Ovary (tissue), 9 donors: ENCODE measurements around the gene IFI44L. TPM values are rescaled to one million over a fixed set of nuclear protein-coding genes. Genes with fewer than 3 reads are reported as not detected.

ENCODE experiments used
- DNase-seq, 5 donors: peaks; one replicate each; pipeline ENCODE4 v3.0.0-alpha.2; 2019 to 2020
- H3K27ac ChIP-seq, 2 donors: fragments of 200-600 bp; one replicate each; pipeline versions ENCODE4 v1.5.1 to v1.8.0; 2019 to 2022
- H3K27me3 ChIP-seq: fragments of 200-600 bp; one replicate; pipeline ENCODE4 v1.8.0; 2022
- H3K36me3 ChIP-seq: fragments of 200-600 bp; sonication (generic); one replicate; pipeline ENCODE4 v1.5.1; 2019
- H3K4me1 ChIP-seq: one replicate; pipeline ENCODE4 v1.8.1; 2013; ENCODE audit warnings: mild to moderate bottlenecking, moderate library complexity; ENCODE audit not compliant: insufficient read depth
- H3K4me3 ChIP-seq: fragments of 200-600 bp; sonication (generic); one replicate; pipeline ENCODE4 v1.5.1; 2017
- H3K9me3 ChIP-seq, 2 donors: fragments of 200-600 bp in 1 of 2; sonication (generic) in 1 of 2; one replicate each; pipeline versions ENCODE4 v1.5.1 to v1.8.1; 2013 to 2019; ENCODE audit warnings: mild to moderate bottlenecking in 1 of 2, moderate library complexity in 1 of 2
- CTCF ChIP-seq, 3 donors: fragments of 450-650 bp in 2 of 3; fragments of 200-600 bp in 1 of 3; IDR thresholded peaks; one replicate each; pipeline versions ENCODE4 v1.5.1 to v1.8.0; 2016 to 2022; ENCODE audit warnings: antibody characterized with exemption in 3 of 3, mild to moderate bottlenecking in 1 of 3
- EP300 ChIP-seq: sonication (generic); formaldehyde crosslinking; IDR thresholded peaks from one replicate; pipeline ENCODE4 v1.6.1; 2017; ENCODE audit warnings: antibody characterized with exemption
- POLR2A ChIP-seq: fragments of 450-650 bp; IDR thresholded peaks from one replicate; pipeline ENCODE4 v1.6.1; 2017; ENCODE audit warnings: antibody characterized with exemption, mild to moderate bottlenecking, moderate library complexity
- WGBS, 3 donors: extraction: QIAGEN DNeasy Blood & Tissue Kit in 1 of 3; methylation state at CpG; one replicate each; pipeline versions ENCODE4 v1.1.5 to v1.1.7; 2013 to 2017; 5-methylcytosine and 5-hydroxymethylcytosine counted together
- intact Hi-C, 4 donors: fragments of 100-400 bp; cut with DNase I; formaldehyde crosslinking; loops; one replicate each; pipeline versions ENCODE4 v1.11.0 to v1.15.1; 2022 to 2023
- polyA plus RNA-seq, 2 donors: library from polyadenylated mRNA; stranded (reverse); fragments of 200-250 nt in 1 of 2; fragments of 350-450 nt in 1 of 2; fragmentation: Illumina TruSeq in 1 of 2; extraction: RNeasy Lipid Tissue Mini Kit (QIAGEN cat#74804) in 1 of 2; gene quantifications; one replicate each; pipeline ENCODE4 v1.2.3, GENCODE V29; 2013 to 2014
- total RNA-seq, 7 donors: library from RNA; depleted of rRNA in 2 of 7; stranded (reverse); fragments of >200 nt in 2 of 7; fragmentation: NEBNext Ultra II Directional in 3 of 7; extraction: Animal tissue kit (Norgen Biotek cat#: 25700) in 3 of 7; gene quantifications; one replicate each; pipeline versions ENCODE4 v1.1.0 to v1.2.4, GENCODE V29; 2016 to 2023
- donor health status: DM: no; HTN: no; CAD: no; lungs with moderate emphysema.
- donor health status: DM: no; HTN: no; CAD: no.
- donor health status: Bipolar disorder and iron deficiency.
- donor health status: DM: yes; HTN: yes; CAD: no.
- donor health status: DM: no; HTN: no; CAD: no.
- donor health status: DM: yes; HTN: yes; CAD: no.

IFI44L gene
- total and polyA plus RNA-seq, 9 donors: 4.3 to 36.0 (median 10.3) TPM

GRCh38 chr1:78645723-78646122 is 25.5 kb downstream of the IFI44L start:
- H3K9me3 ChIP-seq: no peaks in the 10 kb centered on the region
- H3K27ac ChIP-seq: no peak overlapping the region
- no peak overlapping the region for H3K4me3 ChIP-seq
- H3K27me3 ChIP-seq: no peaks in the 10 kb centered on the region
- no peak for DNase-seq
- 82 to 86% (median 84%) methylated on average over 1 of the region's 1 CpG for WGBS, 3 donors
- H3K36me3 ChIP-seq: no peaks in the 10 kb centered on the region
- intact Hi-C loops: no loop called here
- H3K4me1 ChIP-seq: no peaks in the 10 kb centered on the region
- TF ChIP-seq CTCF (IDR thresholded peaks at IDR 0.05) (no peak), EP300 (no peak), POLR2A (no peak)

- Histone ChIP-seq H3K36me3 (no peaks in the 10 kb centered on the region), H3K4me3 (no peak overlapping the region), H3K9me3 (no peaks in the 10 kb centered on the region), H3K4me1 (peaks cover 2% of the 10 kb centered on the region), H3K27me3 (no peaks in the 10 kb centered on the region), H3K27ac (no peak overlapping the region)
- 94 to 100% (median 94%) methylated on average over 1 of the region's 1 CpG for WGBS, 3 donors
- no peak for DNase-seq
- TF ChIP-seq POLR2A (no peak), EP300 (no peak), CTCF (IDR thresholded peaks at IDR 0.05) (no peak)
- intact Hi-C loops: no loop called here
Measured at GRCh38 chr1:78647238-78647637, 27.0 kb downstream of the IFI44L start.

- H3K36me3 ChIP-seq: no peaks in the 10 kb centered on the region
- H3K4me1 ChIP-seq: peaks cover 2% of the 10 kb centered on the region
- DNase-seq: peak; percentile 77 to 86 (median 85)
- TF ChIP-seq POLR2A: no peak
- TF ChIP-seq EP300: no peak
- TF ChIP-seq CTCF (IDR thresholded peaks at IDR 0.05): no peak
- peak within 1 kb of the TSS; percentile 21 for H3K4me3 ChIP-seq
- peak within 1 kb of the TSS in 1 of 2 donors; percentile 44 for H3K27ac ChIP-seq
- no peaks in the 10 kb centered on the region for H3K9me3 ChIP-seq
- H3K27me3 ChIP-seq: no peaks in the 10 kb centered on the region
- intact Hi-C loops: no loop called here
Measured at GRCh38 chr1:78649628-78650027, 29.4 kb downstream of the IFI44L start, which contains the start of gene IFI44. Gene IFI44, plus strand, starts transcription at chr1:78649831. Its CDS starts 365 bp downstream, at chr1:78650196.

- intact Hi-C loops: no loop called here
- no peaks in the 10 kb centered on the region for H3K9me3 ChIP-seq
- peak overlapping the region; percentile 21 for H3K4me3 ChIP-seq
- H3K27ac ChIP-seq: peak overlapping the region in 1 of 2 donors; percentile 44
- peaks cover 2% of the 10 kb centered on the region for H3K4me1 ChIP-seq
- TF ChIP-seq CTCF (IDR thresholded peaks at IDR 0.05) (no peak), EP300 (no peak), POLR2A (no peak)
- H3K27me3 ChIP-seq: no peaks in the 10 kb centered on the region
- no peaks in the 10 kb centered on the region for H3K36me3 ChIP-seq
- WGBS, 3 donors: 19 to 38% (median 23%) methylated on average over 6 of the region's 6 CpGs
- no peak for DNase-seq
Measured at GRCh38 chr1:78650114-78650660, 29.9 kb downstream of the IFI44L start.
